OCI-LY3 (cell line): ENCODE results near the gene CCT8.

Experiments
- H2AFZ ChIP-seq: fragments of 200-600, 300-600 bp; shearing (Covaris generic); 2 replicates; pipeline ENCODE4 v1.6.0; 2014; ENCODE audit warnings: antibody characterized with exemption, low read depth, low read length
- H3K27ac ChIP-seq: fragments of 200-600, 300-600 bp; sonication (generic); 2 replicates; pipeline ENCODE4 v1.5.1; 2014; ENCODE audit warnings: mild to moderate bottlenecking, low read length, moderate library complexity, mixed read lengths
- H3K27me3 ChIP-seq: fragments of 200-600, 300-600 bp; sonication (generic); 2 replicates; pipeline ENCODE4 v1.6.1; 2014; ENCODE audit warnings: low read depth, low read length, mixed read lengths
- H3K36me3 ChIP-seq: fragments of 200-600, 300-600 bp; sonication (generic); replicated peaks from 2 replicates; pipeline ENCODE3; 2014; ENCODE audit warnings: low read depth, low read length, mixed read lengths
- H3K4me1 ChIP-seq: fragments of 300-600, 200-600 bp; sonication (generic); 2 replicates; pipeline ENCODE4 v1.6.1; 2014; ENCODE audit warnings: low read length, mixed read lengths
- H3K4me2 ChIP-seq: fragments of 200-600, 300-600 bp; sonication (generic); 2 replicates; pipeline ENCODE4 v1.6.1; 2014; ENCODE audit warnings: low read length, mixed read lengths
- H3K4me3 ChIP-seq: fragments of 300-600, 200-600 bp; sonication (generic); 2 replicates; pipeline ENCODE4 v1.5.1; 2014; ENCODE audit warnings: antibody characterized with exemption, mild to moderate bottlenecking, low read length, moderate library complexity
- H3K79me2 ChIP-seq: fragments of 300-600, 200-600 bp; shearing (Covaris generic); 2 replicates; pipeline ENCODE4 v1.6.1; 2014; ENCODE audit warnings: mild to moderate bottlenecking, low read length, mixed read lengths
- H3K9ac ChIP-seq: fragments of 300-600, 200-600 bp; shearing (Covaris generic); 2 replicates; pipeline ENCODE4 v1.6.0; 2014; ENCODE audit warnings: mild to moderate bottlenecking, low read length, moderate library complexity
- H3K9me3 ChIP-seq: fragments of 200-600, 300-600 bp; shearing (Covaris generic); 2 replicates; pipeline ENCODE4 v1.6.1; 2014; ENCODE audit warnings: low read length, mixed read lengths; ENCODE audit not compliant: insufficient read depth
- H4K20me1 ChIP-seq: fragments of 200-600, 300-600 bp; sonication (generic); 2 replicates; pipeline ENCODE4 v1.6.1; 2016; ENCODE audit warnings: low read length, mixed read lengths; ENCODE audit not compliant: insufficient read depth
- EZH2phosphoT487 ChIP-seq: fragments of 200-600 bp; shearing (Covaris generic); IDR thresholded peaks from 2 replicates; pipeline ENCODE4 v1.6.1; 2018; ENCODE audit warnings: antibody characterized with exemption, mixed run types, low read depth
- TF ChIP-seq, protein P1 (sequence below): fragments of 200-600, 300-600 bp; sonication (generic); IDR thresholded peaks from 2 replicates; pipeline ENCODE4 v1.5.1; 2014; ENCODE audit warnings: antibody characterized with exemption, low read length, low read depth

Gene CCT8

DNA sequence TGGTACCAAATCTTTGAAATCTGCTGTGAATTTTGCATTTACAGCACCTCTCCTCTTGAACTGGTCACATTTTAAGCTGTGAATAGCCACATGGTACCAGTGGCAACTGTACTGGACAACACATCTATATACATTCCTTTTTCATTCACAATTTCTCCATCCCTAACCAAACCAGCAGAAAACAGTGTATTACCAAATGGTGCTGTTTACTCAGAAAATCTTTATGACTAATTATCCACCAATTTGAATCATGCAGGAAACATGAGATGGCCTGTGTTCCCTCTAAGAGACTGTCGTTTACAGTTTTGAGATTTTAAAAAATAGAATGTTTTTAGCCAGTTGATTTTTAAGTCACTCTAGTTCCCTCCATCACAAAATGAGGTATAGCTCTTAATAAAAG lies 17.6 kb upstream of the CCT8 start:
- Histone ChIP-seq H3K79me2 (no peaks in the 10 kb centered on the region), H3K27me3 (no peaks in the 10 kb centered on the region), H2AFZ (no peak overlapping the region), H3K4me3 (no peak overlapping the region), H3K27ac (no peak overlapping the region), H3K4me2 (no peak overlapping the region), H3K9ac (no peak overlapping the region), H4K20me1 (no peaks in the 10 kb centered on the region), H3K36me3 (peaks cover 2% of the 10 kb centered on the region), H3K4me1 (no peaks in the 10 kb centered on the region), H3K9me3 (no peaks in the 10 kb centered on the region)
- no peak for TF ChIP-seq EZH2phosphoT487
- TF ChIP-seq, protein P1, sequence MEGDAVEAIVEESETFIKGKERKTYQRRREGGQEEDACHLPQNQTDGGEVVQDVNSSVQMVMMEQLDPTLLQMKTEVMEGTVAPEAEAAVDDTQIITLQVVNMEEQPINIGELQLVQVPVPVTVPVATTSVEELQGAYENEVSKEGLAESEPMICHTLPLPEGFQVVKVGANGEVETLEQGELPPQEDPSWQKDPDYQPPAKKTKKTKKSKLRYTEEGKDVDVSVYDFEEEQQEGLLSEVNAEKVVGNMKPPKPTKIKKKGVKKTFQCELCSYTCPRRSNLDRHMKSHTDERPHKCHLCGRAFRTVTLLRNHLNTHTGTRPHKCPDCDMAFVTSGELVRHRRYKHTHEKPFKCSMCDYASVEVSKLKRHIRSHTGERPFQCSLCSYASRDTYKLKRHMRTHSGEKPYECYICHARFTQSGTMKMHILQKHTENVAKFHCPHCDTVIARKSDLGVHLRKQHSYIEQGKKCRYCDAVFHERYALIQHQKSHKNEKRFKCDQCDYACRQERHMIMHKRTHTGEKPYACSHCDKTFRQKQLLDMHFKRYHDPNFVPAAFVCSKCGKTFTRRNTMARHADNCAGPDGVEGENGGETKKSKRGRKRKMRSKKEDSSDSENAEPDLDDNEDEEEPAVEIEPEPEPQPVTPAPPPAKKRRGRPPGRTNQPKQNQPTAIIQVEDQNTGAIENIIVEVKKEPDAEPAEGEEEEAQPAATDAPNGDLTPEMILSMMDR, result no peak

DNA sequence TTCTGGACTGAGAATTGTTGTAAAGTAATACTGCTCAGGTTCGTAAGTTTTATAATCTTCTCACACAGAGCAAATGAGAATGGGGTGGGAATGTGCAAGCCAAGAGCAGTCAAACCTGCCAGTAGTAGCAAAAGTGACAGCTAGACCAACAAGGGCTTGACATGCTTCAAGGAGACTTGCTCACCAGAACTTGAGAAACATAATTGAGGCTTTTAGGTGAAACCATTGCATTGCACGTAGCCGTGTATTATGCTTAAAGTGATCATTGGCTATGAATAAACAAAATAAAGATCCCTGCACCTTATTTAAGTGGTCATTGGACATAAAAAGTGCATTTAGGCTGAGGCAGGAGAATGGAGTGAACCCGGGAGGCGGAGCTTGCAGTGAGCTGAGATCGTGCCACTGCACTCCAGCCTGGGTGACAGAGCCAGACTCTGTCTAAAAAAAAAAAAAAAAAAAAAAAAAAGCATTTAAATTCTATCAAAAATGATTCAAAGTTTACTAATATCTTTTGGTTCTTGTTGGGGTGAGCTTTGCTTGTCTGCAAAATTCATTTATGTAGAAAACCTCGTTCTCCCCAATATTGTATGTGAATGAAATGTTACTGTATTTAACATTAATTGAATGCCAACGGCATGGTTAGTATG lies 11.8 kb upstream of the CCT8 start:
- TF ChIP-seq, protein P1, result no peak
- TF ChIP-seq EZH2phosphoT487, result no peak

DNA sequence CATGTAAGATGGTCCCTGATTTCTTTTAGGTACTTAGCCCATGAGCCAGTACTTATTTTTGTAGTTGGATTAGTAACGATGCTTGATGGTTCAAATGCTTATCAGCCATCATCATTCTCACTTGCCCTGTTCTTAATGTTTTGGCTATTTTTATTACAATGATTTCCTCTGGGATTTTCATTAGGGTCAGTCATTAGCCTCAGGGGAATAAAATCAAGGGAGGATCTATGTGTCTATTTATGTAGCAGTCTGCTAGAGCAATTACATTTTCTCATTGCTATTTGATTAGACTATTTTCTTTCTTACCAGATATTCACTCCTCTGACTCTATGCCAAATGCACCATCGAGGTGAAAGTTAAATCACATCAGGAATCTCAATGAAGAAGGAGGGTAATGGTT lies 10.9 kb upstream of the CCT8 start:
- Histone ChIP-seq H3K36me3 (no peaks in the 10 kb centered on the region), H3K9me3 (no peaks in the 10 kb centered on the region), H3K4me1 (peaks cover 11% of the 10 kb centered on the region), H3K27ac (no peak overlapping the region), H3K4me2 (no peak overlapping the region), H3K4me3 (no peak overlapping the region), H3K79me2 (peaks cover 12% of the 10 kb centered on the region), H3K9ac (no peak overlapping the region), H3K27me3 (no peaks in the 10 kb centered on the region), H2AFZ (no peak overlapping the region), H4K20me1 (no peaks in the 10 kb centered on the region)
- TF ChIP-seq, protein P1, result no peak
- TF ChIP-seq EZH2phosphoT487, result no peak

More for the DNA sequence above, 11.8 kb upstream of the CCT8 start:
- Histone ChIP-seq H4K20me1 (no peaks in the 10 kb centered on the region), H3K9me3 (no peaks in the 10 kb centered on the region), H3K4me1 (0 out of 2 replicates have a peak, but pooled peaks cover 4% of the 10 kb centered on the region), H3K4me2 (no peak overlapping the region), H3K27ac (no peak overlapping the region), H3K36me3 (no peaks in the 10 kb centered on the region), H3K27me3 (no peaks in the 10 kb centered on the region), H3K79me2 (peaks cover 4% of the 10 kb centered on the region), H3K4me3 (no peak overlapping the region), H2AFZ (no peak overlapping the region), H3K9ac (no peak overlapping the region)

DNA sequence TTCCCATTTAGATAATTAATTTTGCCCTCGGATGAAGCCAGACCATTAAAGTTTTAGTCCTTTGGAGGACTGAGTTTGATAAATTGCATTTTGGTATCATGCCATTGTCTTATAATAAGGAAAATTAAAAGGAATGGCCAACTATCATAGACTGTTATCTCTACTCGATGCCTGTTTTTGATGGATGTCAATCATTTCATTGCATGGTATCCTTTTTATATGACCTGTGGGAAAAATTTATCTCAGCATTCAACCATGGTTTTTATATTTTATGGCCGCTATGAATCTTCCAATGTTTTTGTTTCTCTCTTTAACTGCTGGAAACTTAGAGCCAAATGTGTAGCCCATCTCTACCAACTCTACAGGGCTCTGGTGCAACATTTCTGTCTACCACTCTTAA lies 9.9 kb upstream of the CCT8 start:
- no peak overlapping the region for H3K9ac ChIP-seq
- no peaks in the 10 kb centered on the region for H4K20me1 ChIP-seq
- no peaks in the 10 kb centered on the region for H3K9me3 ChIP-seq
- H3K4me2 ChIP-seq, result no peak overlapping the region
- H3K4me3 ChIP-seq, result no peak overlapping the region
- peaks cover 22% of the 10 kb centered on the region for H3K79me2 ChIP-seq
- peaks cover 22% of the 10 kb centered on the region for H3K4me1 ChIP-seq
- H3K27ac ChIP-seq, result no peak overlapping the region
- no peak for TF ChIP-seq EZH2phosphoT487
- H3K27me3 ChIP-seq, result no peaks in the 10 kb centered on the region
- peaks cover 7% of the 10 kb centered on the region for H3K36me3 ChIP-seq
- H2AFZ ChIP-seq, result no peak overlapping the region
